NB4 (cell line): Measurements from ENCODE around the gene PDE4B.

Experiments
- MYC ChIP-seq: IDR thresholded peaks from 2 replicates; pipeline ENCODE4 v1.6.1; 2011; ENCODE audit warnings: low read depth, low read length
- POLR2A ChIP-seq: IDR thresholded peaks from 2 replicates; pipeline ENCODE4 v1.6.1; 2011; ENCODE audit warnings: mild to moderate bottlenecking; ENCODE audit not compliant: insufficient read length; ENCODE audit errors: extremely low read depth
- TF ChIP-seq, protein P1 (sequence below): IDR thresholded peaks from one replicate; pipeline ENCODE4 v1.5.1; 2012; ENCODE audit warnings: low read depth, low read length
- TF ChIP-seq, protein P2 (sequence below): IDR thresholded peaks from 2 replicates; pipeline ENCODE4 v1.6.1; 2011; ENCODE audit warnings: low read depth, low read length

DNA sequence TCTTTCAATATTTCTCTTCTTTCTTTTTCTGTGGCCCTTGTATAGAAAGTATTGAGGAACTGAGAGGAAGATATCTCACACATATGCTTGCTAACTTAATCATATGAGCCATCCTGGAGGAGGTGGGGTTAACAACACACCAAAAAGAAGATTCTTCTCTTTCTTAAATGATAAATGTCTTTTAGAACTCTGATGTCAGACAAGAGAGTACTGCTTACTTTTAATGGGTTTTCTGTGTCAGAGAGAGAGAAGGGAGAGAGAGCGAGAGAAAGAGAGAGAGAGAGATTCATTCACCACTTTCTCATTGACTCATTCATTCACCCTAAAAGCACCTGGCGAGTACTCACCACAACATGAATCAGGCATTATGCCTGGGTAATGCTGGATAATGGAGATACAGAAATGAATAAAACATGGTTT is 490.9 kb downstream of the PDE4B start:
- TF ChIP-seq POLR2A (no peak), MYC (no peak)
- TF ChIP-seq, protein P1, sequence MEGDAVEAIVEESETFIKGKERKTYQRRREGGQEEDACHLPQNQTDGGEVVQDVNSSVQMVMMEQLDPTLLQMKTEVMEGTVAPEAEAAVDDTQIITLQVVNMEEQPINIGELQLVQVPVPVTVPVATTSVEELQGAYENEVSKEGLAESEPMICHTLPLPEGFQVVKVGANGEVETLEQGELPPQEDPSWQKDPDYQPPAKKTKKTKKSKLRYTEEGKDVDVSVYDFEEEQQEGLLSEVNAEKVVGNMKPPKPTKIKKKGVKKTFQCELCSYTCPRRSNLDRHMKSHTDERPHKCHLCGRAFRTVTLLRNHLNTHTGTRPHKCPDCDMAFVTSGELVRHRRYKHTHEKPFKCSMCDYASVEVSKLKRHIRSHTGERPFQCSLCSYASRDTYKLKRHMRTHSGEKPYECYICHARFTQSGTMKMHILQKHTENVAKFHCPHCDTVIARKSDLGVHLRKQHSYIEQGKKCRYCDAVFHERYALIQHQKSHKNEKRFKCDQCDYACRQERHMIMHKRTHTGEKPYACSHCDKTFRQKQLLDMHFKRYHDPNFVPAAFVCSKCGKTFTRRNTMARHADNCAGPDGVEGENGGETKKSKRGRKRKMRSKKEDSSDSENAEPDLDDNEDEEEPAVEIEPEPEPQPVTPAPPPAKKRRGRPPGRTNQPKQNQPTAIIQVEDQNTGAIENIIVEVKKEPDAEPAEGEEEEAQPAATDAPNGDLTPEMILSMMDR: no peak
- TF ChIP-seq, protein P2, sequence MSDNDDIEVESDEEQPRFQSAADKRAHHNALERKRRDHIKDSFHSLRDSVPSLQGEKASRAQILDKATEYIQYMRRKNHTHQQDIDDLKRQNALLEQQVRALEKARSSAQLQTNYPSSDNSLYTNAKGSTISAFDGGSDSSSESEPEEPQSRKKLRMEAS: no peak
